Tibial nerve (tissue), 3 donors: Measurements from ENCODE around the gene MAX.

ENCODE experiments used
- CTCF ChIP-seq, 5 experiments: fragments of 200-600 bp in 3 of 5; fragments of 450-650 bp in 2 of 5; sonication (generic) in 3 of 5; IDR thresholded peaks; one replicate each; pipeline ENCODE4 v1.5.1; 2016 to 2019; ENCODE audit warnings: antibody characterized with exemption in 5 of 5, mild to moderate bottlenecking in 3 of 5, moderate library complexity in 2 of 5
- POLR2A ChIP-seq, 2 donors: fragments of 450-650 bp; IDR thresholded peaks; one replicate each; pipeline ENCODE4 v1.6.1; 2017; ENCODE audit warnings: antibody characterized with exemption in 2 of 2, mild to moderate bottlenecking in 2 of 2, moderate library complexity in 2 of 2

GRCh38 chr14:65054471-65055085 lies 47.7 kb downstream of the MAX start:
- TF ChIP-seq CTCF (IDR thresholded peaks at IDR 0.05), result no peak
- no peak for TF ChIP-seq POLR2A (IDR thresholded peaks at IDR 0.05)
